GM18517 (cell line): ENCODE measurements around the gene ARHGAP21.
A peak's percentile ranks its signal among the peaks of the same experiment; 100 is the strongest.
"Not testable (repeated sequence)": the region's sequence is repeated elsewhere in the genome, so short reads cannot be mapped to it uniquely, and the experiment has no call there.

ENCODE experiments used
- ATAC-seq: cut with Tn5 transposase; IDR thresholded peaks from one replicate; pipeline ENCODE4 v1.9.1; 2021; ENCODE audit warnings: mild to moderate bottlenecking, moderate library complexity; ENCODE audit not compliant: unreplicated experiment

The ARHGAP21 gene

DNA sequence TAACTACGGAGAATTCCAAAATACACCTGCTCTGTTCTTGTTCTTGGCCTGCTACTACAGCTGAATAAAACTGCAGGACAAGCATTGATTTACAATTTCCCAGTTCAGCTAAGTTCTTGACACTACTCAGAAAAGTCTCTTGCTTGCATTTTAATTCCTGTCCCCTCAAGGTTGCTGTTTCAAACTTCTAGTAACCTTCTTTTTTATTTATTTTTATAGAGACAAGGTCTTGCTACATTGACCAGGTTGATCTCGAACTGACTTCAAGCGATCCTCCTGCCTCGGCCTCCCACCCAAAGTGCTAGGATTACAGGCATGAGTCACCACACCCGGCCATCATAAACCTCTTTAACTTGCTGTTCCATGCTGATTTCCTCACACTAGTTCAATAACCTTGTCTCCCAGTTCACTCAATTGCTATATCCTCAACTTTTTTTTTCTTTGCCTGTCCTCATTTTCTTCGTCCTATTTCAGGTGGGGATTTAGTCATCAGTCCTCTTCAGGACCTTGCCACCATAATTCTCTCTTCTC is 79.9 kb downstream of the ARHGAP21 start:
- ATAC-seq = no peak

DNA sequence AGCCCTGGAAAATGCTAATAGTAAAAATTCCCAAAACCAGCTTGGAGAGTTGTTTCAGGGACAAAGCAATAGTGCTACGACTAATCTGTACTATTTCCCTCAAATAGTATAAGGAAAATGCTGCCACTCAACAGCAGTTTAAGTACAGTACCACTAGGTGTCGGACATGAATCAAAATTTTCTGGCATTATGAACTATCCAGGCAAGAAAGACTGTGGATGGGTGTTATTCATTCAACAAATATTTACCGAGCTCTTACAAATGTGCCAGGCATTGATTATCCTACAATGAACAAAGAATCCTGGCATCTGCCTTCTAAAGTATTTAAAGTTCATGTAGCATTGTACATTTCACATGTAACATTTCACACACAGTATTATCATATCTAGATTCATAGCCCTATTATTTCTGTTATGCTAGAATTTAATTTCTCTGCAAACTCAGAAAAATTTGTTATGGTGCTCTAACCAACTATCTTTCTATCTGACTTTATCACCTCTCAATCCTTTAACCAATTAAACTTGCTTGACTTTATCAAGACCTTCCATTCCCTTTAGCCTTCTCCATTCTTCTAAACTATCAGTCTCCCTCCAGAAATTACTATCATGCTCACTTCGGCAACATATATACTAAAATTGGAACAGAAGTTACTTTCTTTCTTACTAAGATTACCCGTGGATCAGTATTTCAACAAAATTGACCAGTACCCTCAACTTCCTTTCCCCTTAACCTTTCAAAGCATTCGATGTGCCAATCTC is 80.6 kb downstream of the ARHGAP21 start:
- ATAC-seq = peak; percentile 90

GRCh38 chr10:24639124-24639523 is 84.6 kb downstream of the ARHGAP21 start:
- ATAC-seq = no peak

- ATAC-seq = no peak
Measured at GRCh38 chr10:24625778-24626177, 97.9 kb downstream of the ARHGAP21 start.

GRCh38 chr10:24623383-24623782 is 100.3 kb downstream of the ARHGAP21 start:
- no peak for ATAC-seq

- ATAC-seq = no peak
Measured at GRCh38 chr10:24622781-24623301, 100.8 kb downstream of the ARHGAP21 start.

DNA sequence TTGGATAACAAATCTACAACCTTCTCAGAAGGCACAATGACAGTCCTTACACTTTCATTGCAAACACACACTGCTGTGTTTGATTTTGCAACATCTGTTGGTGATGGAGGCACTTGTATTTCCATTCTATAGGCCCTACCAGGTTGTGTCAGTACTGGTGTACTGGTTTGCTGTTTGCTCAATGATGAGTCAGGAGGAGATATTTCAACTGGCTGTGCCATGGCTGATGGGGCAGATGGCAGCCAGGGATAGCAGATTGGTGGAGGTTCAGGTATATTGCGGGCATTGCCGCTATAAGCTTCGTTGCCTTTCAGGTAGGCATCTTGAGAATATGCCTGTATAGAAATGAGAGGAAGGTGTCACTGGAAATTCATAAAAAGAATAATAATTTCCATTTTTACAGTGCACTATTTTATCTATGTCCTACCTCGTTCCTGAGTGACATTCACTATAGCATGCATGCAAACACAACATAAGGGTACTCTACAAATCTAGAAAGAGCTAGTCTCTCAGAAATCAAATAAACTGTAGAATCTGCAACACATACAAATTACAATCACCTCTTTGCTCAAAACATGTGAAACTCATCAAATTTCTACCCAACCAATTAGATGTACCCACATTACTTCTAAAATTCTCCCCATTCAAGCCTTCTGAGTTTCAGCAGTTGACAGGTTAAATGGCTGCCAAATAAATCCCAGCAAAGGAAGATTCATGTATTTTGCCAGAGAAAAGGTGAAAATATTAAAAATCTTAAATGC is 102.5 kb downstream of the ARHGAP21 start:
- not testable (repeated sequence) for ATAC-seq

DNA sequence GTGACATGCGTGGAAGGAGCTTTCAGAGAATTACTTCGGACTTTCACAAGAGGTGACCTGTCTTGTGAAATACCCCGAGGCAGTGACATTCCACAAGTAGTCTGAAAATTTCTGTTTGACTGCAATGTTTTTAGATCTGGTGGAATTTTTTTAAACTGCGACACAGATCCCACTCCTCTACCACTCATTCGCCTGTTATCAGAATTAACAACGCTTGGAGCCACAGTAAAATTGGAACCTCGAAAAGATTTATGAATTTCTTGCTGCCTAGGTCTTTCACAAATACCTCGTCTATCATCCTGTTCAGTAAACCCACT is 103.7 kb downstream of the ARHGAP21 start:
- not testable (repeated sequence) for ATAC-seq

GRCh38 chr10:24619291-24619993 is 104.2 kb downstream of the ARHGAP21 start:
- ATAC-seq = not testable (repeated sequence)

GRCh38 chr10:24618401-24618800 is 105.3 kb downstream of the ARHGAP21 start:
- no peak for ATAC-seq

GRCh38 chr10:24617771-24618396 is 105.8 kb downstream of the ARHGAP21 start:
- peak; percentile 59 for ATAC-seq

DNA sequence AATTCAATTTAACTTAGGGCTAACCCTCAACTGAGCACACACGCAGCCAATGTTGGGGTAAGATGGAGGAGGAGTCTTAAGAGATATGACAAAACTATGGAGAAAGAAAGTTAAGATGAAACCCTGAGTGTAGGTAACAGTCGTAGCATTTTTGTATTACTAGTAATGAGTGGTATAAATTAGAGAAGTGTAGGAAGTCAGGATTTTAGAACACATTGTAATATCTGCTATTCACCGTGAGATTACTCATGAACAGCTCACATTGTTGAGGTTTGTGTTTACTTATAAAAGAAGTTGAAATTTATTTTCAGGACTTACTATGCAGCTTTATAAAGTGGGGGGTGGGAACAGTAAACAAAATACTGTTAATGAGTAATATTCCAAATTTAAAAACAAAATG is 107.2 kb downstream of the ARHGAP21 start:
- ATAC-seq = no peak

DNA sequence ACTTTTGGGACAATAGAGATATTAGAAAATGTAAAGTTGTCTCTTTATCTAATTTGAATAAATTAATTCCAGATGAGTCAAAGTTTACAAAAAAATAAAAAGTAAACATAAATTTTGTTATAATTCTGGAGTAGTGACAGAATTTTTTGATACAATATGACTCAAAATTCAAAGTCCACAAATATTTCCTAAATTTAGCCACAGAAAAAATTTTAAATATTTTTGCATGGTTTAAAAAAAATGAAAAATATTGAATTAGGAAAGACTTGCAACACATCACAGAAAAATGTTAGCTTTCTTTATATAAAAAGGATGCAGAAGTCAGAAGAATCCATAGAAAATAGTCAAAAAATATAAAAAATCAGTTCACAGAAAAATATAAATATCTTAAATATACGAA is 117.7 kb downstream of the ARHGAP21 start:
- ATAC-seq = no peak

GRCh38 chr10:24605141-24605540 is 118.5 kb downstream of the ARHGAP21 start:
- ATAC-seq = no peak

- ATAC-seq = no peak
Measured at GRCh38 chr10:24603333-24603732, 120.4 kb downstream of the ARHGAP21 start.

GRCh38 chr10:24597961-24598360 is 125.7 kb downstream of the ARHGAP21 start:
- ATAC-seq = no peak

- ATAC-seq = no peak
Measured at GRCh38 chr10:24597426-24597825, 126.3 kb downstream of the ARHGAP21 start.

DNA sequence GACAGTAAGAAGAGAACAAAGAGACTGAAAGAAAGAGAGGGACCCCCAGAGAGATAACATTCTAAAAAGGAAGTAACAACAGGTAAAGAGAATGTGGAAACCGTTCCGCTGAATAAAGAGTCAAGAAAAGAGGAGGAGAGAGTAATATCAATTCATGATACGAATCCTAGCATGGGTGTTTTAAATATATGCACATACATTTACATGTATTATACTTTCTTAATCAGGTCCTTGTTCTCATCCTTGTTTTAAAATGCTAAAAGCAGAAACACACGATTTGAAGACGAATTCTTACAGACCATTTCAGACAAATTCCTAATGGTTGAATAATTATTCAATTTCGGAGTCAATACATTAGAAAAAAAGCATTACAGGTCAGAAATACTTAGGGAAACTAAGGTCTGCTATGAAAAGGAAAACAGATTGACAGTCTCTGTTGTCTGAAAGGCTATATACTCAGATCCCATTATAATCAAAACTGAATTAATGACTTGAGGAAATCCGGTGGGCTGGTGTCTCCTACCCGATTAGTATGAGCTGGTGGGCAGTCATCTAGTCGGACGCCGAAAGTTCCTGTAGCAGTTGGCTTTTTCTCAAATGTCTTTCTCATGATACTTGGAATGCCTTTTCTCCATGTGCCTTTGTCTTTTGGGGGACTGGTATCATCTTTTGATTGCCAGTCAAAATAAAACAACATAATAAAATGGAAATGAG is 127.3 kb downstream of the ARHGAP21 start:
- no peak for ATAC-seq

DNA sequence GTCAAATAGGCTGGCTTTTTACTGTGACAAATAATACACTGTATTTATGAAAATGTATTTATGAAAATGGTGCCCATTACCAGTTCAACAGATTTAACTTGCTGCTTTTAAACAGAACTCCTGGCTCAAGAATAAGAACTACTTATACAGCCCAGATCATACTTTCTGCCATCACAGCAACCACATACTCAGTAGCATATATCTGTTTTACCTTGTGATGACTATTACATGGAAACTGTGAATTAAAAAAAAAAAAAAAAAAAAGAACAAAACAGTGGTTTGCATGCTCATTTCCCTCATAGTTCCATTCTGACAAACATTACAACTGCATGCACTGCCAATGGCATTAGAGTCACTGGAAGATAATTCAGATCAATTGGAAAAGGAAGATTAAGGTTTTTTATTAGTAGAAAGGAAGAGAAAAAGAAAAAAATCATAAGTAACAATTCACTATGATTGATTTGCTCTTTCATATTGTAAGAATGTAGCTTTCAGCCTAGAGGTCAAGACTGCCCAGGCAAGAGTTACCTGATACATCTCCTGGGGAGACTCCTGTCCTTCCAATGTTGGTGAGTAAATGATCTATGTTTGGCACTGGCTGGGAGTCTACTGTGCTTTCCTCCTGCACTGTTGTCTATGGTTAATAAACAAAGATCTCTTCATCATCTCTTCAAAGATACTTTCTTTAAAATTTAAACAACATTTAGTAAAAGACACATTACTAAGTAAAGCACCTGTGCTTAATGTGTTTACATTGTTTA is 132.8 kb downstream of the ARHGAP21 start:
- no peak for ATAC-seq
